ENCODE data around the gene BMP4. TPM values are rescaled to one million over a fixed set of nuclear protein-coding genes. Genes with fewer than 3 reads are reported as not detected.

BMP4 gene
- total and polyA plus RNA-seq, 2 of the 13 experiments (the other 11 are each of a cell fraction or from before 2014, with no cell fraction given) = 56.4 to 169 TPM

GRCh38 chr14:53942970-53943750, 13.5 kb downstream of the BMP4 start (continued):
- TF ChIP-seq STAT6 (CRISPR knock-in tag; IDR thresholded peaks at IDR 0.05; ENCODE audit: borderline replicate concordance) (peak; percentile 43; the same call in 1 of the 2 replicates), NR2C2 (CRISPR knock-in tag; IDR thresholded peaks at IDR 0.05; ENCODE audit: borderline replicate concordance) (peak; percentile 73), POGZ (CRISPR knock-in tag; IDR thresholded peaks at IDR 0.05) (peak; percentile 65), ISX (CRISPR knock-in tag; conservative IDR thresholded peaks at IDR 0.05) (no peak), MLX (CRISPR knock-in tag; IDR thresholded peaks at IDR 0.05) (peak; percentile 69; the same call in 1 of the 2 replicates), PAXIP1 (CRISPR knock-in tag; conservative IDR thresholded peaks at IDR 0.05) (peak; percentile 78), HMG20A (CRISPR knock-in tag; IDR thresholded peaks at IDR 0.05; ENCODE audit: borderline replicate concordance) (peak; percentile 89; the same call in 1 of the 2 replicates), ZNF574 (CRISPR knock-in tag; IDR thresholded peaks at IDR 0.05) (0 out of 2 replicates have a peak, but pooled peaks have one; percentile 24), TFE3 (CRISPR knock-in tag; IDR thresholded peaks at IDR 0.05) (peak; percentile 53; the same call in 1 of the 2 replicates), ZFP36L2 (CRISPR knock-in tag; IDR thresholded peaks at IDR 0.05) (no peak), ZNF709 (CRISPR knock-in tag; IDR thresholded peaks at IDR 0.05) (peak; percentile 62; the same call in 1 of the 2 replicates), CEBPB (IDR thresholded peaks at IDR 0.05; ENCODE audit: borderline replicate concordance, low read depth, low read length) (peak; percentile 13; the same call in 1 of the 2 replicates), ISL2 (CRISPR knock-in tag; IDR thresholded peaks at IDR 0.05) (peak; percentile 55; the same call in 1 of the 2 replicates), ZNF639 (CRISPR knock-in tag; conservative IDR thresholded peaks at IDR 0.05) (no peak), ZNF605 (CRISPR knock-in tag; IDR thresholded peaks at IDR 0.05) (0 out of 2 replicates have a peak, but pooled peaks have one; percentile 25)

All from HepG2 (cell line).